GM13977 (cell line): Measurements from ENCODE around the gene GNPTAB.

Source experiments
- DNase-seq: peaks from one replicate; pipeline ENCODE4 v3.0.0; 2012; ENCODE audit warnings: low spot score
- CTCF ChIP-seq: IDR thresholded peaks from 2 replicates; pipeline ENCODE4 v1.5.1; 2012; ENCODE audit warnings: mild to moderate bottlenecking, control low read depth; ENCODE audit not compliant: insufficient read depth; ENCODE audit errors: extremely low read depth, missing control alignments
- in situ Hi-C: fragments of 300-500 bp; cut with MboI; formaldehyde crosslinking; loops from one replicate; pipeline ENCODE4 v1.12.0; 2022; ENCODE audit warnings: low sequenced_read_pairs, low pct_unique_long_range_greater_than_20kb, mixed read lengths, inconsistent platforms; ENCODE audit not compliant: unreplicated experiment

The GNPTAB gene

GRCh38 chr12:101830367-101831325, at the start of gene GNPTAB:
Gene GNPTAB (minus strand): TSS chr12:101830959. CDS start chr12:101830675, 284 bp downstream.
- in situ Hi-C loops, result loop anchor here (5.0 to 10.0 kb wide), 2 partner anchors 48 to 416 kb away; no protein-coding TSS in a partner anchor
- TF ChIP-seq CTCF, result peak; percentile 81
- peak; percentile 95 for DNase-seq

GRCh38 chr12:101878243-101878821, 47.6 kb upstream of the GNPTAB start:
- in situ Hi-C loops, result no loop called here
- DNase-seq, result peak; percentile 35
- TF ChIP-seq CTCF, result no peak

- TF ChIP-seq CTCF, result no peak
Measured at GRCh38 chr12:101877806-101878242, 47.1 kb upstream of the GNPTAB start.

GRCh38 chr12:101876861-101877805, 46.4 kb upstream of the GNPTAB start, which contains the start of gene DRAM1:
Gene DRAM1 (plus strand): TSS chr12:101877580. CDS start chr12:101877790, 210 bp downstream.
- TF ChIP-seq CTCF, result peak; percentile 46
- peak; percentile 92 for DNase-seq
- in situ Hi-C loops, result no loop called here

More at GRCh38 chr12:101877806-101878242, 47.1 kb upstream of the GNPTAB start:
- DNase-seq, result peak; percentile 30
- in situ Hi-C loops, result no loop called here

- in situ Hi-C loops, result no loop called here
- peak; percentile 30 for DNase-seq
- no peak for TF ChIP-seq CTCF
Measured at GRCh38 chr12:101876322-101876860, 45.6 kb upstream of the GNPTAB start.

GRCh38 chr12:101875162-101875561, 44.4 kb upstream of the GNPTAB start:
- in situ Hi-C loops, result no loop called here
- DNase-seq, result no peak
- no peak for TF ChIP-seq CTCF
